Natural killer cell treated with Interleukin-12 subunit alpha and Interleukin-12 subunit beta and Interleukin-15 and Interleukin-18, amount 100 ng/mL, for 72 hours (primary cell): ENCODE measurements around the gene TGFB1. TPM values are rescaled to one million over a fixed set of nuclear protein-coding genes. Genes with fewer than 3 reads are reported as not detected.
"Not testable (repeated sequence)": the region's sequence is repeated elsewhere in the genome, so short reads cannot be mapped to it uniquely, and the experiment has no call there.

Experiments
- ATAC-seq, 2 donors: fragments of 150-1000 bp; cut with Tn5 transposase in 1 of 2; sonication (Bioruptor Pico), chemical (Tn5 transposase) in 1 of 2; 2 replicates each; pipeline ENCODE4 v1.10.0; 2021
- DNase-seq: peaks from one replicate; pipeline ENCODE4 v3.0.0; 2022; ENCODE audit warnings: low spot score
- H3K27ac Mint-ChIP-seq, 2 donors: 1 replicate in 1 of 2; 2 replicates in 1 of 2; pipeline ENCODE4 v1.8.0; 2022; ENCODE audit warnings: mixed read lengths in 2 of 2, mild to moderate bottlenecking in 1 of 2, moderate library complexity in 1 of 2
- H3K27me3 Mint-ChIP-seq, 2 donors: 1 replicate in 1 of 2; 2 replicates in 1 of 2; pipeline ENCODE4 v1.8.0; 2022; ENCODE audit warnings: mixed read lengths in 2 of 2
- H3K36me3 Mint-ChIP-seq: one replicate; pipeline ENCODE4 v1.8.0; 2022; ENCODE audit warnings: mixed read lengths
- H3K4me1 Mint-ChIP-seq, 2 donors: 1 replicate in 1 of 2; 2 replicates in 1 of 2; pipeline ENCODE4 v1.8.0; 2022; ENCODE audit warnings: low read depth in 2 of 2, mixed read lengths in 2 of 2, mild to moderate bottlenecking in 1 of 2
- H3K4me3 Mint-ChIP-seq: one replicate; pipeline ENCODE4 v1.8.0; 2022; ENCODE audit warnings: mixed read lengths
- H3K9me3 Mint-ChIP-seq: 2 replicates; pipeline ENCODE4 v1.8.0; 2022; ENCODE audit warnings: mixed read lengths
- total RNA-seq, 2 donors: library from RNA; stranded (reverse); gene quantifications; one replicate each; pipeline ENCODE4 v1.2.3, GENCODE V29; 2022

The TGFB1 gene
- total RNA-seq, 2 donors from 2014 or later: 108 to 131 TPM

DNA sequence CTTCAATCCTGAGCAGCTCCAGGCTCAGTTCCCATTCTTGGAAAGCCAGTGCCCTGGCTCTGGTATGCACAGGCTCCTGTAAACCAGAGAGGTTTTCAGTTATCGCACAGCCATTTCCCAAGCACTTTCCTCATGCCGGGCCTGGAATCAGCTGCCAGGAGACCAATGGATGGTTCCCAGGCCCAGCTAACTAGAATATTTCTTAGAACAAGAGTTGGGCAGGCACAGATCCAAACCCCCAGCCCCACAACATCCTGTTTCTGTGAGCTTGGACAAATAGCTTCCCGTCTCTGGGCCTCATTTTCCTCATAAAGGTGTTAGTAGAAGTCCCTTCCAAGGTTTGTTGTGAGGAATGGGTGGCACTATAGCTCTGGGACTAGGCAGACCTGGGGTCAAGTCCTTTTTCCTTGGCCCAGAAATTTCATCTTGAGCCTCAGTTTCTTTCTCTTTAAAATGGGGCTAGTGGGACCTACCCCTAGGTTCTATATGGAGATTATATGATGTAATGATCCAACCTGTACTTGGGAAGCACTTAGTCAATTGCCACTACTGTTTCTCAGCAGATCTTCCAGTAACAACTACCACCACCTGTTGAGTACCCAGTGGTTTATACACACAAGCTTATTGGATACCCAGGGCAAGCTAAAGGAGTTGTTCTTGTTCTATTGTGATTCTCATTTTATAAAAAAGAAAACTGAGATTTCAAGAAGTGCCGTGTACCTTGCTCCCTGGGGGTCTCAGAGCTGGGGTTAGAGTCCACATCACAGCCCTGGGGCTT is 48.8 kb downstream of the TGFB1 start:
- Mint-ChIP-seq H3K27ac (peak overlapping the region; percentile 97 to 98), H3K4me1 (peaks cover 75 to 88% of the 10 kb centered on the region in 2 donors), H3K36me3 (peaks cover 29% of the 10 kb centered on the region), H3K9me3 (no peaks in the 10 kb centered on the region), H3K27me3 (no peaks in the 10 kb centered on the region), H3K4me3 (peak overlapping the region; percentile 85)
- DNase-seq (peak; percentile 15), ATAC-seq (no peak)

DNA sequence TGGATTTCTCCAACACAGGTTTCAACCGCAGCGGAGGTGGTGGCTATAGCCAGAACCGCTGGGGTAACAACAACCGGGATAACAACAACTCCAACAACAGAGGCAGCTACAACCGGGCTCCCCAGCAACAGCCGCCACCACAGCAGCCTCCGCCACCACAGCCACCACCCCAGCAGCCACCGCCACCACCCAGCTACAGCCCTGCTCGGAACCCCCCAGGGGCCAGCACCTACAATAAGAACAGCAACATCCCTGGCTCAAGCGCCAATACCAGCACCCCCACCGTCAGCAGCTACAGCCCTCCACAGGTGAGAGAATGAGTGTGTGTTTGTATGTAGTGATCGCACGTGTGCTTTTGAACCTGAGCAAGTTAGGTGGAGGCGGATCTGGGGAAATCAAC is 49.8 kb downstream of the TGFB1 start:
- no peaks in the 10 kb centered on the region for H3K9me3 Mint-ChIP-seq
- H3K4me1 Mint-ChIP-seq: peaks cover 81 to 88% of the 10 kb centered on the region in 2 donors
- DNase-seq (no peak), ATAC-seq (no peak)
- peaks cover 29% of the 10 kb centered on the region for H3K36me3 Mint-ChIP-seq
- no peaks in the 10 kb centered on the region for H3K27me3 Mint-ChIP-seq
- H3K27ac Mint-ChIP-seq: peak overlapping the region; percentile 97 to 98
- peak overlapping the region; percentile 85 for H3K4me3 Mint-ChIP-seq

DNA sequence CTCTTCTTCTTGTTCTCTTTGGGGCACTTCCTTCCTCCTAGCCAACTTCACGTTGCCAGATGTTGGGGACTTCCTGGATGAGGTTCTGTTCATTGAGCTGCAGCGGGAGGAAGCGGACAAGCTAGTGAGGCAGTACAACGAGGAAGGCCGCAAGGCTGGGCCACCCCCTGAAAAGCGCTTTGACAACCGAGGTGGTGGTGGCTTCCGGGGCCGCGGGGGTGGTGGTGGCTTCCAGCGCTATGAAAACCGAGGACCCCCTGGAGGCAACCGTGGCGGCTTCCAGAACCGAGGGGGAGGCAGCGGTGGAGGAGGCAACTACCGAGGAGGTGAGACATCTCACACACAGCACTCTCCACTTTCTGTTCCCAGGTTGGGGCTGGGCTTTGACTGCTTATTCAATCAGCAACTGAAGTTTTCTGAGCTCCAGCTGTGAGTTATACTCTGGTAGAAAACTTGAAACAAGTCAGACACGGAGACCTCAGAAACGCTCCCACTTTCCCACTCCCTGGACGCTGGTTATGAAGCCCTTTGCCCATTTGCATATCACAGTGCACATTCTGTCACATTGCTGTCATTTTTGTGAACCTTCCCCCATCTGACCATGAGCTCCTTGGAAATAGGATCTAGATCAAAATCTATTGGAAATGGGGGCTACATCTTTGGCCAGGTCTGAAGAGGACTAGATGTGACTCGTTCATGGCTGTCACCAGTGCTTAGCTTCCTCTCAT is 50.9 kb downstream of the TGFB1 start:
- Mint-ChIP-seq H3K36me3 (peaks cover 29% of the 10 kb centered on the region), H3K27me3 (no peaks in the 10 kb centered on the region), H3K27ac (peak overlapping the region; percentile 97 to 98), H3K4me1 (peaks cover 82 to 89% of the 10 kb centered on the region in 2 donors), H3K9me3 (no peaks in the 10 kb centered on the region), H3K4me3 (peak overlapping the region; percentile 85)
- DNase-seq (peak; percentile 96), ATAC-seq (peak; percentile 90 to 92)

DNA sequence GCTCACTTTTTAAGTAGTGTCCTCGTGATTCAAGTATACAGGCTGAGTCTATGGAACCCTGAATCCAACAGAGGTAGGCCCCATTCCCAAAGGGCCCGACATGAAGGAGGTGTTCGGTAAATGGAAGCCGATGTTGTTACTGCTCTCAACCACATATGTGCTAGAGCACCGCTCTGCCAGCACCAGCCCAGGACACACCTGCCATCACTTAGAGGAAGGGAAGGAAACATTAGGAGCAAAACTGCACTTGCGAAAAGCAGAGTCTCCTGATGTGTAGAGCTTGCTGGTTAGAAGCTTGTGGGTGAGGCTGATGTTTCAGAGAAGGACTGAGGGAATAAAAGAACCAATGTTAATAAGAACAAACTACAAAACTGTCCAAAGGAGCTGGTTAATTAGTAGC is 53.2 kb downstream of the TGFB1 start:
- DNase-seq (no peak), ATAC-seq (no peak)
- Mint-ChIP-seq H3K9me3 (no peaks in the 10 kb centered on the region), H3K36me3 (peaks cover 34% of the 10 kb centered on the region), H3K4me1 (peaks cover 89 to 94% of the 10 kb centered on the region in 2 donors), H3K27ac (peak overlapping the region; percentile 97 to 98), H3K27me3 (no peaks in the 10 kb centered on the region), H3K4me3 (peak overlapping the region; percentile 18)

DNA sequence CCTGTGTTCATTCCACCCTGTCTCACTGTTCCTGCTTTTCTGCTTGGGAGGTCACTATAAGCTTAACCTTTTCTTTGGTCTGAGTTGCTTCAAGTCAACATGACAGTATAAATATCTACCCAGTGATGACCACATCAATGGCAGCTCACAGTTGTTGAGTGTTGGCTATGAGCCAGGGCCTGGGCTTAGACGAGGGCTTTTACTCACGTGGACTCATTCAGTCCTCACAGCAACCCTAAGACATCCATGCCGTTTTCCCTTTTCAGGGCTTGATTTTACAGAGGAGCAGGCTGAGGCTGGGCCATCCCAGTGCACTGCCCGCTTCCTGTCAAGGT is 54.0 kb downstream of the TGFB1 start:
- Mint-ChIP-seq H3K27ac (peak overlapping the region; percentile 97 to 98), H3K9me3 (no peaks in the 10 kb centered on the region), H3K4me1 (peaks cover 86 to 93% of the 10 kb centered on the region in 2 donors), H3K27me3 (no peaks in the 10 kb centered on the region), H3K4me3 (peak overlapping the region; percentile 18), H3K36me3 (peaks cover 42% of the 10 kb centered on the region)
- ATAC-seq: no peak
- DNase-seq: no peak

DNA sequence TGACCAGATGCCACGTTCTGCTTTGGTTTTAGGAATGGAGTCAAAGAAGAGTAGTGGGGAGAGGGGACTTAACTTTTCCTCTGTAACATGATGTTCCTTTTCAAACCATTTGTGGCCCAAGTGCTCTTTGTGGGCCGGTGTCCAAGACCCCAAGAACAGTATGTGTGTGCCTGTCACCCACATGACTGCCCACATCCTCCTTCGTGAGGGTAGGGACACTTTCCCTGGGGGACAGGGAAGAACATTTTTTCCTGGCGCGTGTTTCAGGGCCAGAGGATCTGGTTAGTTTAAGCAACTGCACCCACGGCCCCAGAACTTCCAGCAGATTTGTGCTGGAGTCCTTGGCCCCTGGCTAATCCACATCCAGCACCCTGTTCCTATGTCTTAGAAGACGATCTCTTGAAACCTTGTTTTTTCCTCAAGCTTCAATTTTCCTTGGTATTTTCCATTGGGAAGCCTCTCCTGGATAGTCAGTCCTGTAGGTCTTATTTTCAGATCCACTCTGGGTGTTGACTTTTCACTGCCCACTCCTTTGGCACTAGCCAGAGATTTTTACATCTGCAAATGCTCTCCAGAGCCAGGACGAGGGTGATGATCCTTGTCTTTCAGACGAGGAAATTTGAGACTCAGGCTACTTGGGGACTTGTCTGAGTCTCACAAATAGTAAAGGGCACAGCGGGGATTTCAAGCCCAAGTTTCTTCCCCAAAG is 54.5 kb downstream of the TGFB1 start:
- Mint-ChIP-seq H3K4me3 (peak overlapping the region; percentile 79), H3K4me1 (peaks cover 86 to 95% of the 10 kb centered on the region in 2 donors), H3K27ac (peak overlapping the region; percentile 97 to 98), H3K36me3 (peaks cover 46% of the 10 kb centered on the region), H3K27me3 (no peaks in the 10 kb centered on the region), H3K9me3 (no peaks in the 10 kb centered on the region)
- ATAC-seq: no peak
- no peak for DNase-seq

DNA sequence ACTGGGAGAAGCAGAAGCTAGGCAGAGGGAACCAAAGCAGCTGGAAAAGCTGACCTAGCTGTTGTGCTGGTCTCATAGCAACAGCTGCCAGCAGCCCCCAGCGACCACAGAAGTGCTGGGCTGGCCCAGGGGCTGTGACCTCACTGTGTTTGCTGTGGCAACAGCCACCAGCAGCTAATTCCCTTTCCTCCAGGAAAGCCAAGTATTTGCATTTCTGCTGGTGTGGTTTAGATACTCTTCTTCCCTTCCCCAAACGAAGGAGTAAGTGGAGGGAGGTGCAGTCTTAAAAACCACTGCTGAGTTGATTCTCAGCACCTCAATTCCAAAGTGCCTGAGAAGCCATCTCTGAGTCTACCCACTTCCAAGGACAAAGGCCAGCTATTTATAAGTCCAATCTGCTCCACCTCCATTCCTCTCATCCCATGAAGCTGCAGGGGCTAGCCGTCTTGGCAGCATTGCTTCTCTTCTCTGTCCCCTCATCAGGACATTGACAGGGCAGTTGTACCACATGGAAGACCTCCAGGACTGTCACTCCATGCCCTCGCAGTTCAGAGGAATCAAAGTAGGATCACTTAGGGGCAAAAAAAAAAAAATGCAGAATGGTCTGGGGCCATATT is 55.3 kb downstream of the TGFB1 start:
- Mint-ChIP-seq H3K27ac (peak overlapping the region; percentile 97 to 98), H3K4me3 (peak overlapping the region; percentile 79), H3K9me3 (no peaks in the 10 kb centered on the region), H3K4me1 (peaks cover 80 to 87% of the 10 kb centered on the region in 2 donors), H3K27me3 (no peaks in the 10 kb centered on the region), H3K36me3 (peaks cover 46% of the 10 kb centered on the region)
- DNase-seq: peak; percentile 74
- peak in 1 of 2 donors; percentile 28 for ATAC-seq

DNA sequence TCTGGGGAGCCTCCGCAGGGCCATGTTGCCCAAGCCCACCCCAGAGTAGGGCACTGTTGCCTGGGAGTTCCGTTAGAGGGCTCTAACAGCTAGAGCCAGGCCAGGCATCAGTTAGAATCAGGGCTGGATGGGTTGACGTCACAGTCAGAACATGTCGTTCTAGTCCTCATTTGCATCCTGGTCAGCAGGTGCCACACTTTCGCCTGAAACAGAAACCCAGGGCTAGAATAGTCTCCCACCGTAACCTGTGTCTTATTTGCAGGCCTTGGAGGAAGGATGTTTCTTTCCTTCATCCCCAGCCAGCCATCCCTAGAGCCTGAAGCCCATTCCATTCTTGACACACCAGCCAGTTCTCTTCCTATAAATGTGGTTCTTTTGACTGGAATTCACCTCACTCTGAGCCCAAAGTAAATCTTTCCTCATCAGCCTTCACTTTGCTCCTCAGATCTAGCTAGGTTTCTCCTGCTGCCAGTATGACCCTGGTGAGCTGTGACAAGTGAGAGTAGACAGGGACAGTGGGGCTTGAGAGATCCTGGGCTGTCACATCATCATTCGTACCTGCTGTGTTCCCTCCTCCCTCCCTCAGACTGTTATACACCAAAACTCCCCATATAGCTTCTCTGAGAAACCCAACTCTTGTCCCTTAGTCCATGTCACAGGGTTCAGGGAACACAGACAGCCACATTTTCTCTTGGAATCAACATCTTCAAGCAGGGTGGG is 55.9 kb downstream of the TGFB1 start:
- no peaks in the 10 kb centered on the region for H3K9me3 Mint-ChIP-seq
- no peaks in the 10 kb centered on the region for H3K27me3 Mint-ChIP-seq
- ATAC-seq (peak; percentile 60 to 70), DNase-seq (no peak)
- H3K27ac Mint-ChIP-seq: peak overlapping the region; percentile 97 to 98
- peak overlapping the region; percentile 79 for H3K4me3 Mint-ChIP-seq
- peaks cover 49% of the 10 kb centered on the region for H3K36me3 Mint-ChIP-seq
- peaks cover 77 to 82% of the 10 kb centered on the region in 2 donors for H3K4me1 Mint-ChIP-seq

DNA sequence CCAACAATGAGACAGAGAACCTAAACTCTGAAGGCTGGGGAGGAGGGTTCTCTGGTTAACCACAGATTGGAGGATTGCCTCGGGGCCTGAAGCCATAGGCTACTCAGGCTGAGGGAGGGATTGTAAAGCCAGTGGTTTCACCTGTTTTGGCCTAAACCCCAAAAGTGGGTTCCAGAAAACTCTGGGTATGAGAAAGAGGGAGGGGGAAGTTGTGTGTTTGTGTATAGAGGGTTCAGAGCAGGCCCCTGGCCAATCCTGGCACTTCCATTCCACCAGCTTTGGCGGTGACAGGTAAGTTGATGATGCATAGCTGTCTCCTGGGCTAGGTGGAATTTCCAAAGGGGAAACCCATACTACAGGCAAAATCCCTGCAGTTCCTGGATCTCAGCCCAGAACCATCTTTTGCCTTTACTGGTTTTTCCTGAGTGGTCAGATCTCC is 57.3 kb downstream of the TGFB1 start:
- DNase-seq (no peak), ATAC-seq (peak in 1 of 2 donors; percentile 21)
- Mint-ChIP-seq H3K36me3 (peaks cover 38% of the 10 kb centered on the region), H3K27me3 (no peaks in the 10 kb centered on the region), H3K4me3 (peak overlapping the region; percentile 79), H3K9me3 (no peaks in the 10 kb centered on the region), H3K4me1 (peaks cover 67 to 71% of the 10 kb centered on the region in 2 donors), H3K27ac (peak overlapping the region; percentile 97 to 98)

DNA sequence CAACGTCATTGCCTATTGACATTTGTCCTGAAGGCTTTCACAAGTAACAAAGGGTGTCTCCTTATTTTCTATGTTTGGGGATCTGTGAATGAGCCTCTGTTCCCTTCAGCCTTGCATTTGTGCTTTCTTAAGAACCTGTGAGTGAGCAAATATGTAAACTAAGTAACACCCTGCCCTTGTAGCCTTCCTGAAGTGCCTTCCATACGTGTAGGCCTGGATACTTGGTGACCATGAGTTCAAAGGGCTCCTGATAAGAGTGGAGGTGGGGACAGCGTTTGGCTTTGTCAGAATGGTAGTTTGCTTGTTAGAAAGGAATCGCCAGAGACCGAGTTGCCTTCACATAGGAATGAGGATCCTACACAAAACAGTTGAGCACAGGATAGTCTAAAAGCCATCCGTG is 58.2 kb downstream of the TGFB1 start:
- ATAC-seq (no peak), DNase-seq (no peak)
- peaks cover 58 to 61% of the 10 kb centered on the region in 2 donors for H3K4me1 Mint-ChIP-seq
- H3K36me3 Mint-ChIP-seq: peaks cover 35% of the 10 kb centered on the region
- no peaks in the 10 kb centered on the region for H3K27me3 Mint-ChIP-seq
- peak overlapping the region; percentile 97 to 98 for H3K27ac Mint-ChIP-seq
- H3K4me3 Mint-ChIP-seq: no peak overlapping the region
- H3K9me3 Mint-ChIP-seq: no peaks in the 10 kb centered on the region

DNA sequence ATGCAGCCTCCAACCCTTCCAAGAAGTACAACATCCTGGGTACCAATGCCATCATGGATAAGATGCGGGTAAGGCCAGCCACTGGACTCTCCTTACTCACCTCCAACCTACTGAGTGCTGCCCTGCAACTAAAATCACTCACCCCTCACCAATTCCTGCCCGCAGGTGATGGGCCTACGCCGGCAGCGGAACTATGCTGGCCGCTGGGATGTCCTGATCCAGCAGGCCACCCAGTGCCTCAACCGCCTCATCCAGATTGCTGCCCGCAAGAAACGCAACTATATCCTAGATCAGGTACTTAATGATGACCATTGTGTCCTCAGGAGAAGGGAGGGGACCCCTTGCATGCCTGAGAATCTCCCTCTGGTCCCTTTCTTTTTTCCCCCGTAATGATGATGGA is 59.3 kb downstream of the TGFB1 start:
- Mint-ChIP-seq H3K36me3 (peaks cover 35% of the 10 kb centered on the region), H3K4me3 (no peak overlapping the region), H3K27ac (peak overlapping the region in 1 of 2 donors; percentile 44), H3K4me1 (peaks cover 47 to 50% of the 10 kb centered on the region in 2 donors), H3K27me3 (no peaks in the 10 kb centered on the region), H3K9me3 (no peaks in the 10 kb centered on the region)
- ATAC-seq: no peak
- no peak for DNase-seq

DNA sequence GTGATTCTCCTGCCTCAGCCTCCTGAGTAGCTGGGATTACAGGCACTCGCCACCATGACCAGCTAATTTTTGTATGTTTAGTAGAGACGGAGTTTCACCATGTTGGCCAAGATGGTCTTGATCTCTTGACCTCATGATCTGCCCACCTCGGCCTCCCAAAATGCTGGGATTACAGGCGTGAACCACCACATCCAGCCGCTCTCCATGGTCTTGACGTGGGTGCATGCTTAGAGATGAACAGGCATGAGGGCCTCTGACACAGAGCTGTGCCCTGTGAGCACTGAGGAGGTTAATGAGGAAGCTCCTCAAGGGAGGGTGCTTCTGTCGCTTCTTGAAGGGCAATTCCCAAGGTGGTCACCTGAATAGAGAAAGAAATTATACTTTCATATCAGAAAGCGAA is 63.9 kb downstream of the TGFB1 start:
- H3K4me3 Mint-ChIP-seq, H3K9me3 Mint-ChIP-seq, DNase-seq, H3K27me3 Mint-ChIP-seq, ATAC-seq, H3K4me1 Mint-ChIP-seq: not testable (repeated sequence)
- peak overlapping the region in 1 of 2 donors; percentile 14 for H3K27ac Mint-ChIP-seq
- H3K36me3 Mint-ChIP-seq: peaks cover 13% of the 10 kb centered on the region
